Mononuclear cell (primary cell): ENCODE measurements around the gene ADGRE3. TPM values are rescaled to one million over a fixed set of nuclear protein-coding genes. Genes with fewer than 3 reads are reported as not detected.
"Not testable (repeated sequence)": the region's sequence is repeated elsewhere in the genome, so short reads cannot be mapped to it uniquely, and the experiment has no call there.

Source experiments
- H3K27me3 ChIP-seq: 2 replicates; pipeline ENCODE4 v1.6.0; 2011; ENCODE audit warnings: low read length, control low read depth; ENCODE audit not compliant: insufficient read depth
- H3K4me1 ChIP-seq: 2 replicates; pipeline ENCODE4 v1.5.1; 2011; ENCODE audit warnings: mild to moderate bottlenecking, low read length, control low read depth; ENCODE audit not compliant: insufficient read depth
- H3K4me3 ChIP-seq: 2 replicates; pipeline ENCODE4 v1.5.1; 2011; ENCODE audit warnings: mild to moderate bottlenecking, low read length, moderate library complexity
- H3K9me3 ChIP-seq: 2 replicates; pipeline ENCODE4 v1.5.1; 2011; ENCODE audit warnings: low read depth, mild to moderate bottlenecking, control low read depth, low read length
- total RNA-seq: library from RNA; depleted of rRNA; stranded (reverse); fragments of >200 nt; gene quantifications from one replicate; pipeline ENCODE4 v1.2.3, GENCODE V29; 2012

Gene ADGRE3
- total RNA-seq, 1 donor = 0.63 TPM

DNA sequence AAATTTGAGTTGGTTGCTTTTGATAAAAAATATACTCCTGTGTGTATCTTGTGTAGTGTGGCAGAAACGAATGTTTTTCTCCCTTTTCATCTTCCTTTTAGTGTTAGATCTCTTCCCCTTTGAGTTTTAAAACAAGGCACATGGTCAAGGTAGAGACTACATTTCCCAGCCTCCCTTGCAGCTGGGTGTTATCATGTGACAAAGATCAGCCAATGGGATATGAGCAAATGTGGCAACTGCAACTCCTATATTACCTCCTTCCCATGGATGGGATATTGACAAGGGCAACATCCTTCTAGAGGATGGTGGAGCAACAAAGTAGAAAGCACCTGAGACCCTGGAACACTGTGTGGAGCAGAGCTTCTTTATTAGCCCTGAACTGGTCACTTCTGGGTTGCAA is 42.4 kb downstream of the ADGRE3 start:
- no peaks in the 10 kb centered on the region for H3K4me1 ChIP-seq
- no peaks in the 10 kb centered on the region for H3K27me3 ChIP-seq
- no peak overlapping the region for H3K4me3 ChIP-seq
- no peaks in the 10 kb centered on the region for H3K9me3 ChIP-seq

DNA sequence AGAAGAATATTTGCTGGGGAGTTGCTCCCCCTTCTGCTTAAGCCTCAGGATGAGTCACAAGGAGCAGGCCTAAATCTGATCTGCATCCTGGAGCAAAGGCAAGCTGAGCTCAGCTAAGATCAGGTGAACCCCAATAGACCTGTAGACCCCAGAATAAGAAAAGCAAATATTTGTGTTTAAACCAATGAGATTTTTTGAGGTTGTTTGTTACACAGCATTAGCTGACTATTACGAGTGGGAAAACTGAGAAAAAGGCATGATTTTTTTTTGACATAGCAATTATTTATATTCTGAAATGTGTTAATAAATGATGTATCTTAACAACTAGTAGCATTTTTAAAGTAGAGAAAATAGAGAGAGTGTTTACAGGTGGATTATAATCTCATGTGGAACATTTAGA is 45.1 kb downstream of the ADGRE3 start:
- Histone ChIP-seq H3K4me1 (no peaks in the 10 kb centered on the region), H3K9me3 (no peaks in the 10 kb centered on the region), H3K4me3 (no peak overlapping the region), H3K27me3 (no peaks in the 10 kb centered on the region)

DNA sequence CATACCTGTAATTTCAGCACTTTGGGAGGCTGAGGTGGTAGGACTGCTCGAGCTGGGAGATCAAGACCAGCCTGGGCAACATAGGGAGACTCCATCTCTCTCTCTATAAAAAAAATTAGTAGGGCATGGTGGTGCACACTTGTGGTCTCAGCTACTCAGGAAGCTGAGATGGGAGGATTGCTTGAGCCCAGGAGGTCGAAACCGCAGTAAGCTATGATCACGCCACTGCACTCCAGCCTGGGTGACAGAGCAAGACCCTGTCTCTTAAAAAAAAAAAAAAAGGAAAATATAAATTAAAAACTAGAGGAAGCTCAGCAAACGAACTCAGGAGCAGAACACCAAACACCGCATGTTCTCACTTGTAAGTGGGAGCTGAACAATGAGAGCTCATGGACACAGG is 50.2 kb downstream of the ADGRE3 start:
- H3K27me3 ChIP-seq, H3K4me3 ChIP-seq, H3K4me1 ChIP-seq, H3K9me3 ChIP-seq: not testable (repeated sequence)

DNA sequence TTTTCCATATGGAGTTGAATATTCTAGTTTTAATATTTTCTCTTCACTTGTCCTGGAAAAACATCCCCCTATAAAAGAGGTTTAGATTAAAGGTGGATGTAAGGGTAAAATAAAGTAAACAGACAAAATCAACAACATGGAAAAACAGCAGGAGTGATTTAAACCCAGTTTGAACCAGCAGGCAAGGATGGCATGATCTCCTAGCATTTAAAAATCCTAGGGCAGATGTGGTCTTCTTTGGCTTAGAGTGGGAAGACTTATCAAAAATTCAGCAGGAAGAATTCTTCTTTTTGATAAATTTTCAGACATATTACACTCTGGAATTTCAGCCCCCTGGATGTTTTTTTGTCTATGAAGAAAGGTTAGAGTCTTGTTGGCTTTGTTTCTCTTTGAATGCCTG is 55.2 kb downstream of the ADGRE3 start:
- peaks cover 33% of the 10 kb centered on the region for H3K4me1 ChIP-seq
- peaks cover 13% of the 10 kb centered on the region for H3K9me3 ChIP-seq
- no peaks in the 10 kb centered on the region for H3K27me3 ChIP-seq
- H3K4me3 ChIP-seq = no peak overlapping the region

- peaks cover 13% of the 10 kb centered on the region for H3K9me3 ChIP-seq
- peaks cover 63% of the 10 kb centered on the region for H3K4me1 ChIP-seq
- H3K4me3 ChIP-seq = no peak overlapping the region
- H3K27me3 ChIP-seq = no peaks in the 10 kb centered on the region
Observed at GRCh38 chr19:14616407-14616806, 58.2 kb downstream of the ADGRE3 start.

DNA sequence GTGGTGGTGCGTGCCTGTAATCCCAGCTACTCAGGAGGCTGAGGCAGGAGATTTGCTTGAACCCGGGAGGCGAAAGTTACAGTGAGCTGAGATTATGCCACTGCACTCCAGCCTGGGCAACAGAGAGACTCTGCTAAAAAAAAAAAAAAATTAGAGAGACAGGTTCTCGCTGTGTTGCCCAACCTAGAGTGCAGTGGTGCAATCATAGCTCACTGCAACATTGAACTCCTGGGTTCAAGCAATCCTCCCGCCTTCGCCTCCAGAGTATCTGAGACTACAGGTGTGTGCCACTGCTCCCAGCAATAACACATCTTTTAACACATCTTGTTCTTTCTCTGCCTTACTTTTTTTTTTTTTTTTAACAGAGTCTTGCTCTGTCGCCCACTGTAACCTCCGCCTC is 59.0 kb downstream of the ADGRE3 start:
- H3K4me3 ChIP-seq = no peak overlapping the region
- peaks cover 13% of the 10 kb centered on the region for H3K9me3 ChIP-seq
- peaks cover 70% of the 10 kb centered on the region for H3K4me1 ChIP-seq
- H3K27me3 ChIP-seq = no peaks in the 10 kb centered on the region

- peaks cover 3% of the 10 kb centered on the region for H3K9me3 ChIP-seq
- no peak overlapping the region for H3K4me3 ChIP-seq
- peaks cover 76% of the 10 kb centered on the region for H3K4me1 ChIP-seq
- no peaks in the 10 kb centered on the region for H3K27me3 ChIP-seq
Observed at GRCh38 chr19:14614099-14614412, 60.6 kb downstream of the ADGRE3 start.

- not testable (repeated sequence) for H3K4me3 ChIP-seq, H3K27me3 ChIP-seq, H3K9me3 ChIP-seq
- peaks cover 81% of the 10 kb centered on the region for H3K4me1 ChIP-seq
Observed at GRCh38 chr19:14613399-14614098, 61.1 kb downstream of the ADGRE3 start.

DNA sequence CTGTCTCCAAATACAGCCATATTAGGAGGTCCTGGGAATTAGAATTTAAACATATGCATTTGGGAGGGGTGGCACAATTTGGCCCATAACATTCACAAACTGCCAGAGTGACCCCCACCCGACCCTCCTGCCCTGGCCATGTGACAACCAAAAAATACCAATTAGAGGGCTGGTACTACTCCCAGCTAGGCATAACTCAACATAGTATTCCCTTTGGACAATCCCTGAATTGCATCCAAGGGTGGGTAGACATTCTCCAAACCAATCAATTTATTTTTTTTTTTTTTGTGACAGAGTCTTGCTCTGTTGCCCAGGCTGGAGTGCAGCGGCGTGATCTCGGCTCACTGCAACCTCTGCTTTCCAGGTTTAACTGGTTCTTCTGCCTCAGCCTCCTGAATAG is 62.0 kb downstream of the ADGRE3 start:
- H3K4me1 ChIP-seq = peaks cover 86% of the 10 kb centered on the region
- H3K9me3 ChIP-seq = no peaks in the 10 kb centered on the region
- H3K27me3 ChIP-seq = no peaks in the 10 kb centered on the region
- H3K4me3 ChIP-seq = no peak overlapping the region

- not testable (repeated sequence) for H3K9me3 ChIP-seq, H3K27me3 ChIP-seq, H3K4me3 ChIP-seq
- H3K4me1 ChIP-seq = peaks cover 82% of the 10 kb centered on the region
Observed at GRCh38 chr19:14612242-14612641, 62.4 kb downstream of the ADGRE3 start.

- no peaks in the 10 kb centered on the region for H3K9me3 ChIP-seq
- no peaks in the 10 kb centered on the region for H3K27me3 ChIP-seq
- peaks cover 81% of the 10 kb centered on the region for H3K4me1 ChIP-seq
- H3K4me3 ChIP-seq = no peak overlapping the region
Observed at GRCh38 chr19:14611051-14611450, 63.6 kb downstream of the ADGRE3 start.

DNA sequence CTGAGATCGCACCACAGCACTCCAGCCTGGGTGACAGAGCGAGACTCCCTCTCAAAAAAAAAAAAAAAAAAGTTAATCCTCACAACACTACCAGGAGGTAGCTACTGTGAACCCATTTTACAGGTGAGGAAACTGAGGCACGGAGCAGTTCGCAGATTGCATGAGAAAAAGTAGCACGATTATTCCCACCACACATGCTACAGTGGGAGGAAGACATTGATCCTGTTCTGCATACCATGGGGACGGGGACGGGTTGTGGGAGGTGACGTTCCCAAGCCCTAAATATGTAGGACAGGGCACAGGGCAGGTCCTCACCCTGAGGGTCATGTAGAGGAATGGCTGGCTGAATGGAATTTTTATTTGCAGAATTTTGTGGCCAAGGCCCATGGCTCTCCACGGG is 68.0 kb downstream of the ADGRE3 start:
- Histone ChIP-seq H3K4me1 (peaks cover 56% of the 10 kb centered on the region), H3K27me3 (no peaks in the 10 kb centered on the region), H3K4me3 (no peak overlapping the region), H3K9me3 (no peaks in the 10 kb centered on the region)

DNA sequence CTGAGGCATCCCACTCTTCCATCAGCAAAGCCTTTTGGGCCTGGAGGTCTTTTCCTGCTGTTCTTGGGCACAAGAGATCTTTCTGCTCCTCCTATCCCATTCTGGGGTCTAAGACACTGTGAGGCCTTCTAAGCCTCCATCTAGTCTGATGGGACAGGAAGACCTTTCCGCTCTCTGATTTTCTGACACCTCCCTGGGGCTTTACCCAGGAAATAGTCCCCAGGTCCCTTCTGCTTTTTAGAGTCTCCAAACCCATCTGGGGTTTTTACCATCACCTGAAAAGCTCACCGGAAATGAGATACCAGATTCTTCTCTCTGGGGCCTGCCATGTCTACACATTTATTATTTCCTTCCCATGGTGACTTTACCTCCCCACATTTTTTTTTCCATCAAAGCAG is 70.7 kb downstream of the ADGRE3 start:
- no peaks in the 10 kb centered on the region for H3K9me3 ChIP-seq
- no peaks in the 10 kb centered on the region for H3K27me3 ChIP-seq
- peaks cover 40% of the 10 kb centered on the region for H3K4me1 ChIP-seq
- no peak overlapping the region for H3K4me3 ChIP-seq

- H3K27me3 ChIP-seq = no peaks in the 10 kb centered on the region
- peaks cover 13% of the 10 kb centered on the region for H3K4me1 ChIP-seq
- no peak overlapping the region for H3K4me3 ChIP-seq
- H3K9me3 ChIP-seq = no peaks in the 10 kb centered on the region
Observed at GRCh38 chr19:14599548-14600147, 75.0 kb downstream of the ADGRE3 start.

- H3K4me3 ChIP-seq = no peak overlapping the region
Observed at GRCh38 chr19:14595558-14595957, 79.1 kb downstream of the ADGRE3 start.

DNA sequence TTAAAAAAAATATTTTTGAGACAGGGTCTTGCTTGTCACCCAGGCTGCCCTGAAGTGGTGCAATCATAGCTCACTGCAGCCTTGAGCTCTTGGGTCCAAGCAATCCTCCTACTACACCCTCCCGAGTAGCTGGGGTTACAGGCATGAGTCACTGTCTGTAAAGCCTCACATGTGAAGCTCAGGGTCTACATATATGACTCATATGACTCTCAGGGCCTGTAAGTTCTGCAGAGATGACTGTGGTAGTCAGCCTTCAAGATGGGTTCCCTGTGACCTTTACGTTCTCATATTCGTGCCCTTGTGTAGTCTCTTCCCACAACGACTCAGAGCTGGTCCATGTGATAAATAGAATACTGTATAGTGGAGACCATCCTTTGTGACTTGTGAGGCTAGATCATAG is 85.2 kb downstream of the ADGRE3 start:
- not testable (repeated sequence) for H3K4me3 ChIP-seq, H3K4me1 ChIP-seq, H3K27me3 ChIP-seq, H3K9me3 ChIP-seq

More at GRCh38 chr19:14595558-14595957, 79.1 kb downstream of the ADGRE3 start:
- Histone ChIP-seq H3K27me3 (no peaks in the 10 kb centered on the region), H3K4me1 (peaks cover 8% of the 10 kb centered on the region), H3K9me3 (no peaks in the 10 kb centered on the region)
